H1 (cell line): ENCODE data around the gene SIK1. TPM values are rescaled to one million over a fixed set of nuclear protein-coding genes. Genes with fewer than 3 reads are reported as not detected.

Source experiments
- BRCA1 ChIP-seq: IDR thresholded peaks from 2 replicates; pipeline ENCODE4 v1.6.1; 2012; ENCODE audit warnings: low read depth, low read length, improper control_type of control experiment
- CBX8 ChIP-seq: fragments of 300-800, 300-1000 bp; sonication (generic); IDR thresholded peaks from 2 replicates; pipeline ENCODE4 v1.7.1; 2016; ENCODE audit warnings: low read depth, low read length, borderline replicate concordance
- CTBP2 ChIP-seq: IDR thresholded peaks from 2 replicates; pipeline ENCODE4 v1.7.0; 2011; ENCODE audit warnings: borderline replicate concordance, mild to moderate bottlenecking, moderate library complexity, mixed read lengths, low read length; ENCODE audit not compliant: insufficient read depth, insufficient read length
- EGR1 ChIP-seq: IDR thresholded peaks from 2 replicates; pipeline ENCODE4 v1.6.1; 2011; ENCODE audit warnings: low read depth, low read length, borderline replicate concordance
- JUND ChIP-seq: IDR thresholded peaks from 2 replicates; pipeline ENCODE4 v1.6.1; 2011; ENCODE audit warnings: mild to moderate bottlenecking, improper control_type of control experiment, low read length
- NANOG ChIP-seq: IDR thresholded peaks from 2 replicates; pipeline ENCODE4 v1.6.1; 2011; ENCODE audit warnings: low read length, low read depth, mild to moderate bottlenecking, inconsistent platforms; ENCODE audit not compliant: insufficient read depth, poor library complexity, severe bottlenecking
- RNF2 ChIP-seq: fragments of 200-900, 300-1000 bp; sonication (generic); IDR thresholded peaks from 2 replicates; pipeline ENCODE4 v1.7.1; 2016; ENCODE audit warnings: borderline replicate concordance, low read depth, mild to moderate bottlenecking, antibody characterized with exemption, low read length; ENCODE audit not compliant: poor library complexity, severe bottlenecking; ENCODE audit errors: missing control alignments
- polyA plus RNA-seq, 7 experiments: library from polyadenylated mRNA; depleted of rRNA in 3 of 7; stranded (reverse) in 5 of 7; unstranded in 2 of 7; fragments of >200 nt in 5 of 7; fragments of 200-250 nt in 2 of 7; gene quantifications; 1 replicate in 5 of 7; 2 replicates in 1 of 7; 4 replicates in 1 of 7; pipeline versions ENCODE4 v1.2.1 to v1.2.3, GENCODE V29; 2011 to 2013; ENCODE audit warnings: missing spikeins in 2 of 7, mixed read lengths in 2 of 7
- total RNA-seq: library from RNA; stranded (reverse); fragmentation: NEBNext Ultra II Directional; extraction: Animal tissue kit (Norgen Biotek cat#: 25700); gene quantifications from 2 replicates; pipeline ENCODE4 v1.2.1, GENCODE V29; 2021

The SIK1 gene
- total and polyA plus RNA-seq, 2 of the 8 experiments (the other 6 are each of a cell fraction or from before 2014, with no cell fraction given), result 1.5 to 6.7 TPM

GRCh38 chr21:43369124-43369523 is 57.8 kb downstream of the SIK1 start (continued):
- TF ChIP-seq CTBP2 (no peak), RNF2 (no peak), CBX8 (no peak), JUND (no peak), NANOG (no peak), BRCA1 (no peak), EGR1 (no peak)
